Measurements from ENCODE around the gene PTAFR.
"Not testable (repeated sequence)": the region's sequence is repeated elsewhere in the genome, so short reads cannot be mapped to it uniquely, and the experiment has no call there.

The PTAFR gene

DNA sequence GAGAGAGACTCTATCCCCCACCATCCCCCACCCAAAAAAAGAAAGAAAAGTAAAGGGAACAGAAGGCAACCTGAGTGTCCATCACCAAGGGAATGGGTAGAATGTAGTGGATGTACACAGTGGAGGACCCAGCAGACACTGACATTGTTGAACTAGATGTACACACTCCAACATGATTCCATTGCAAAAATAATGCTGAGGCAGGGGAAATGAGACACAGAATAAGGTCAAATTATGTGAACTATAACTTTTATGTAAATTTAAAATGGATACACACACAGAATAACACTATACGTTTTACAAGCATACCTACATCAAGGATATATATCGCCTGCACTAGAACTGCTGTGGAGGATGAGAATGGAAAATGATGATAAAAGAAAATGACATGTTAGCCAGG lies 34.8 kb downstream of the PTAFR start:
- TF ChIP-seq ZNF510 (tag by site-specific recombination; IDR thresholded peaks at IDR 0.05; ENCODE audit: insufficient replicate concordance), result no peak
- ChIA-PET CTCF (no interaction called here), POLR2A (no interaction called here)
- Histone ChIP-seq H3K4me1 (ENCODE audit: control insufficient read depth, insufficient read depth, low read length) (no peaks in the 10 kb centered on the region), H3K4me3 (ENCODE audit: low read depth, low read length) (no peak overlapping the region), H3K36me3 (ENCODE audit: control insufficient read depth in 2 of 2, insufficient read depth in 1 of 2, low read length in 2 of 2) (no peaks in the 10 kb centered on the region), H3K27ac (ENCODE audit: extremely low read depth, low read depth, low read length) (no peak overlapping the region), H3K9me3 (ENCODE audit: control insufficient read depth, insufficient read depth, low read depth, low read length) (no peaks in the 10 kb centered on the region)

DNA sequence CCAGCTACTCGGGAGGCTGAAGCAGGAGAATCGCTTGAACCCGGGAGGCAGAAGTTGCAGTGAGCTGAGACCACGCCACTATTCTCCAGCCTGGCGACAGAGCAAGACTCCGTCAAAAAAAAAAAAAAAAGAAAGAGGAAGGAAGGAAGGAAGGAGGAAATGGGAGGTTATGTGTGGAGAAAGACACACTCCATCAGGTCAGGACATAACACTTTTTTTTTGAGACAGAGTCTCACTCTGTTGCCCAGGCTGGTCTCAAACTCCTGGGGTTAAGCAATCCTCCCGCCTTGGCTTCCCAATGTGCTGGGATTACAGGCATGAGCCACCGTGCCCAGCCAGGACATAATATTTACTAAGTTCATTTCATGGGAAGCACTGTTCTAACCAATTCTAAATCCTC lies 36.6 kb downstream of the PTAFR start:
- POLR2A ChIA-PET, result interaction anchor here (0.7 kb wide), 1 partner anchor 55 kb away, joined by 3 read pairs; no protein-coding TSS in a partner anchor
- H3K4me1 ChIP-seq (ENCODE audit: control insufficient read depth, insufficient read depth, low read length); H3K36me3 ChIP-seq (ENCODE audit: control insufficient read depth in 2 of 2, insufficient read depth in 1 of 2, low read length in 2 of 2); H3K9me3 ChIP-seq (ENCODE audit: control insufficient read depth, insufficient read depth, low read depth, low read length); H3K27ac ChIP-seq (ENCODE audit: extremely low read depth, low read depth, low read length); CTCF ChIA-PET; H3K4me3 ChIP-seq (ENCODE audit: low read depth, low read length): not testable (repeated sequence)

DNA sequence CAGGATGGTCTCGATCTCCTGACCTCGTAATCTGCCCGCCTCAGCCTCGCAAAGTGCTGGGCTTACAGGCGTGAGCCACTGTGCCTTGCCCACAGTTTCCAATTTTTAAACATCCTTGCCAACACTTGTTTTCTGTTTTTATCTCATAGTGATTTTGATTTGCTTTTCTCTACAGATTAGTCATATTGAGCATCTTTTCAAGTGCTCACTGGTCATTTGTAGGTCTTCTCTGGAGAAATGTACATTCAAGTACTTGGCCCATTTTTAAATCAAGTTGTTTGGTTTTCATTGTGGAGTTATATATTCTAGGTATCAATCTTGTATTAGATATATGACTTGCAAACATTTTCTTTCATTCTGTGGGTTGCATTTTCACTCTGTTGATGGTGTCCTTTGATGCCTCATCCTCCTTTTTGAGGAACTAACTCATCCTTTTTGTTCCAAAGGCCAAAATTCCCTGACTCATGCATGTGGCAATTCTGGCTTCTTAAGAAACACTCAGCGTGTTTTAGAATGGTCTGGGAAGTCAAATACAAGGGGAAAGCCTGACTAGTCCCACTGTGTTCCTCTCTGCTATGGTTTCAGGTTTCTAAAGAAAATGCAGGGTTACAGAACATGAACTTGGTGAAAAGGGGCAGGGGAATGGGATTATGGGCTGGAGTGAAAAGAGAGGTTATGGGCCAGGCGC lies 37.3 kb downstream of the PTAFR start:
- ChIA-PET POLR2A (interaction anchor here (0.7 kb wide), 1 partner anchor 56 kb away, joined by 3 read pairs; no protein-coding TSS in a partner anchor), CTCF (no interaction called here)
- Histone ChIP-seq H3K36me3 (ENCODE audit: control insufficient read depth in 2 of 2, insufficient read depth in 1 of 2, low read length in 2 of 2) (no peaks in the 10 kb centered on the region), H3K27ac (ENCODE audit: extremely low read depth, low read depth, low read length) (no peak overlapping the region), H3K4me1 (ENCODE audit: control insufficient read depth, insufficient read depth, low read length) (no peaks in the 10 kb centered on the region), H3K4me3 (ENCODE audit: low read depth, low read length) (no peak overlapping the region), H3K9me3 (ENCODE audit: control insufficient read depth, insufficient read depth, low read depth, low read length) (no peaks in the 10 kb centered on the region)
- TF ChIP-seq ZNF24 (tag by site-specific recombination; IDR thresholded peaks at IDR 0.05) (no peak), ZNF133 (tag by site-specific recombination; IDR thresholded peaks at IDR 0.05) (no peak), ZNF221 (tag by site-specific recombination; IDR thresholded peaks at IDR 0.05; ENCODE audit: borderline replicate concordance) (no peak), ZNF610 (tag by site-specific recombination; IDR thresholded peaks at IDR 0.05; ENCODE audit: borderline replicate concordance) (no peak), ZNF394 (tag by site-specific recombination; IDR thresholded peaks at IDR 0.05; ENCODE audit: borderline replicate concordance) (no peak), ZNF169 (tag by site-specific recombination; IDR thresholded peaks at IDR 0.05) (no peak), ZNF157 (tag by site-specific recombination; IDR thresholded peaks at IDR 0.05) (no peak), ZNF624 (tag by site-specific recombination; IDR thresholded peaks at IDR 0.05) (no peak)
- TF ChIP-seq, protein P1, sequence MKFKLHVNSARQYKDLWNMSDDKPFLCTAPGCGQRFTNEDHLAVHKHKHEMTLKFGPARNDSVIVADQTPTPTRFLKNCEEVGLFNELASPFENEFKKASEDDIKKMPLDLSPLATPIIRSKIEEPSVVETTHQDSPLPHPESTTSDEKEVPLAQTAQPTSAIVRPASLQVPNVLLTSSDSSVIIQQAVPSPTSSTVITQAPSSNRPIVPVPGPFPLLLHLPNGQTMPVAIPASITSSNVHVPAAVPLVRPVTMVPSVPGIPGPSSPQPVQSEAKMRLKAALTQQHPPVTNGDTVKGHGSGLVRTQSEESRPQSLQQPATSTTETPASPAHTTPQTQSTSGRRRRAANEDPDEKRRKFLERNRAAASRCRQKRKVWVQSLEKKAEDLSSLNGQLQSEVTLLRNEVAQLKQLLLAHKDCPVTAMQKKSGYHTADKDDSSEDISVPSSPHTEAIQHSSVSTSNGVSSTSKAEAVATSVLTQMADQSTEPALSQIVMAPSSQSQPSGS (tag by site-specific recombination; IDR thresholded peaks at IDR 0.05; ENCODE audit: low read depth), result no peak
- TF ChIP-seq, protein P2, sequence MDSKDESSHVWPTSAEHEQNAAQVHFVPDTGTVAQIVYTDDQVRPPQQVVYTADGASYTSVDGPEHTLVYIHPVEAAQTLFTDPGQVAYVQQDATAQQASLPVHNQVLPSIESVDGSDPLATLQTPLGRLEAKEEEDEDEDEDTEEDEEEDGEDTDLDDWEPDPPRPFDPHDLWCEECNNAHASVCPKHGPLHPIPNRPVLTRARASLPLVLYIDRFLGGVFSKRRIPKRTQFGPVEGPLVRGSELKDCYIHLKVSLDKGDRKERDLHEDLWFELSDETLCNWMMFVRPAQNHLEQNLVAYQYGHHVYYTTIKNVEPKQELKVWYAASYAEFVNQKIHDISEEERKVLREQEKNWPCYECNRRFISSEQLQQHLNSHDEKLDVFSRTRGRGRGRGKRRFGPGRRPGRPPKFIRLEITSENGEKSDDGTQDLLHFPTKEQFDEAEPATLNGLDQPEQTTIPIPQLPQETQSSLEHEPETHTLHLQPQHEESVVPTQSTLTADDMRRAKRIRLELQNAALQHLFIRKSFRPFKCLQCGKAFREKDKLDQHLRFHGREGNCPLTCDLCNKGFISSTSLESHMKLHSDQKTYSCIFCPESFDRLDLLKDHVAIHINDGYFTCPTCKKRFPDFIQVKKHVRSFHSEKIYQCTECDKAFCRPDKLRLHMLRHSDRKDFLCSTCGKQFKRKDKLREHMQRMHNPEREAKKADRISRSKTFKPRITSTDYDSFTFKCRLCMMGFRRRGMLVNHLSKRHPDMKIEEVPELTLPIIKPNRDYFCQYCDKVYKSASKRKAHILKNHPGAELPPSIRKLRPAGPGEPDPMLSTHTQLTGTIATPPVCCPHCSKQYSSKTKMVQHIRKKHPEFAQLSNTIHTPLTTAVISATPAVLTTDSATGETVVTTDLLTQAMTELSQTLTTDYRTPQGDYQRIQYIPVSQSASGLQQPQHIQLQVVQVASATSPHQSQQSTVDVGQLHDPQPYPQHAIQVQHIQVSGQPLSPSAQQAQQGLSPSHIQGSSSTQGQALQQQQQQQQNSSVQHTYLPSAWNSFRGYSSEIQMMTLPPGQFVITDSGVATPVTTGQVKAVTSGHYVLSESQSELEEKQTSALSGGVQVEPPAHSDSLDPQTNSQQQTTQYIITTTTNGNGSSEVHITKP (tag by site-specific recombination; IDR thresholded peaks at IDR 0.05), result no peak
- TF ChIP-seq, protein P3, sequence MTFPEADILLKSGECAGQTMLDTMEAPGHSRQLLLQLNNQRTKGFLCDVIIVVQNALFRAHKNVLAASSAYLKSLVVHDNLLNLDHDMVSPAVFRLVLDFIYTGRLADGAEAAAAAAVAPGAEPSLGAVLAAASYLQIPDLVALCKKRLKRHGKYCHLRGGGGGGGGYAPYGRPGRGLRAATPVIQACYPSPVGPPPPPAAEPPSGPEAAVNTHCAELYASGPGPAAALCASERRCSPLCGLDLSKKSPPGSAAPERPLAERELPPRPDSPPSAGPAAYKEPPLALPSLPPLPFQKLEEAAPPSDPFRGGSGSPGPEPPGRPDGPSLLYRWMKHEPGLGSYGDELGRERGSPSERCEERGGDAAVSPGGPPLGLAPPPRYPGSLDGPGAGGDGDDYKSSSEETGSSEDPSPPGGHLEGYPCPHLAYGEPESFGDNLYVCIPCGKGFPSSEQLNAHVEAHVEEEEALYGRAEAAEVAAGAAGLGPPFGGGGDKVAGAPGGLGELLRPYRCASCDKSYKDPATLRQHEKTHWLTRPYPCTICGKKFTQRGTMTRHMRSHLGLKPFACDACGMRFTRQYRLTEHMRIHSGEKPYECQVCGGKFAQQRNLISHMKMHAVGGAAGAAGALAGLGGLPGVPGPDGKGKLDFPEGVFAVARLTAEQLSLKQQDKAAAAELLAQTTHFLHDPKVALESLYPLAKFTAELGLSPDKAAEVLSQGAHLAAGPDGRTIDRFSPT (tag by site-specific recombination; IDR thresholded peaks at IDR 0.05), result no peak

Data from HEK293 (cell line).